Activated CD8-positive, alpha-beta memory T cell treated with anti-CD3 and anti-CD28 coated beads for 4 hours (primary cell): ENCODE measurements around the gene ZNF24.

Source experiments
- DNase-seq, 2 donors: peaks; one replicate each; pipeline ENCODE4 v3.0.0-alpha.2; 2020; ENCODE audit warnings: low read depth in 2 of 2

Gene ZNF24

GRCh38 chr18:35296060-35296459 is 48.2 kb downstream of the ZNF24 start:
- DNase-seq = no peak

GRCh38 chr18:35291166-35291565 is 53.1 kb downstream of the ZNF24 start:
- DNase-seq = no peak

GRCh38 chr18:35290094-35290735 is 54.0 kb downstream of the ZNF24 start, which contains the start of gene ZSCAN30:
Gene ZSCAN30, minus strand, starts transcription at chr18:35290229. Its CDS starts 25,877 bp downstream, at chr18:35264352.
- peak; percentile 91 to 92 for DNase-seq

GRCh38 chr18:35289727-35290093 is 54.5 kb downstream of the ZNF24 start:
- no peak for DNase-seq

- no peak for DNase-seq
Observed at GRCh38 chr18:35289293-35289692, 54.9 kb downstream of the ZNF24 start.

GRCh38 chr18:35284841-35285240 is 59.4 kb downstream of the ZNF24 start:
- no peak for DNase-seq

- DNase-seq = no peak
Observed at GRCh38 chr18:35283923-35284794, 60.1 kb downstream of the ZNF24 start.

GRCh38 chr18:35282353-35282752 is 61.9 kb downstream of the ZNF24 start:
- no peak for DNase-seq
